Measurements from ENCODE around the gene PKP4. TPM values are rescaled to one million over a fixed set of nuclear protein-coding genes. Genes with fewer than 3 reads are reported as not detected.

PKP4 gene
- total RNA-seq, 1 donor from 2014 or later, result 42.4 TPM

DNA sequence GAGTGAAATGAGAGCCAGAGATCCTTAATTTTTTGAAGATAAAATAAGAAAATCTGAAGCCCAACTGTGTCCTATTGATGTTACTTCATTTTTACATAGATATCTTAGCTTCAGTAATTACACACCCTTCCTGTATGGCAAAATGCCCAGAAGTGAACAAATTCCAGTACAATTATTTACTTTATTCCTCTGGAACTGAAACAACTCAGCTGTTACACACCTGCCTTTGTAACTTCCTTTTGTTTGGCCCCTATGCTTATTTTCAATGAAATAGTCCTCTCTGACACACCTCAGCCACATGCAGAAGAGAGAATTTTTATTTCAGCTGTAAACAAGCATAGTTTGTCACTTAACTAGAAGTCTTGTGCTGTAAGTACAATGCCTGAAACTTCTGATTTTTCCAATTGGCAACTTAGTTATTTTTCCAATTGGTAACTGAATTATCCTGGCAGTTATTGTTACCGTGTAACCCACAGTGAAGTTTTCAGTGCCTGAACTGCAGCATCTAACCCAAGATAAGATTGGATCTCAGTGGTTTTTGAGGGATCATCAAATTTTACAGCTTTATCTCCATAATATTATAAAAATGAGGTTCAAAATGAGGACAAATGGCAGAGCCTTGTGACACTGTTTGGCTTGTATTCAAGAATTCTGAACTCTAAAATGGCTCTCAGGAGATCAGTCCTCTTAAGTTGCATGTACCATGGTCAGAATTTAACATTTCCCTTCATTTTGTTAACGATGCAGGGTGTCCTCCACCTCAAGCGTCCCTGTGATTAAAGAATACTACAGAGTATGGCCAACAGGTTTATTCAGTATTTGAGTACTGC, 82.6 kb downstream of the PKP4 start:
- no peak for DNase-seq (ENCODE audit: low spot score)

DNA sequence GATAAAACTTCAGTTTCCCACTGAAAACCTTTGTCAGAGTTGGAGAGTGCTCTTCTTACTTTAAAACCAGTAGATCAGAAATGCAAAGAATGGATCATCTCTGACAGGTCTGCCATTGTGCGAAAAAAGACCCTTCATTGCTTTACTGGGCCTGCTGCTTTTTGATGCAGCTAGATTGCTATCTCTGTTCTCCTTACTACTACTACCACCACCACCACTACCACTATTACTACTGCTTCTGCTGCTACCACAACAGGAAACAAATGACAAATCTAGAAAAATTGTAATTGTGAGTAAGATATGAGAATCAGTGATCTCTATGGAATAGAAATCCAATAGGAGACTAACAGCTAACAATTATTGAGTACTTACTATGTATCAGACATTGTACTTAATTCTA, 85.8 kb downstream of the PKP4 start:
- no peak for DNase-seq (ENCODE audit: low spot score)

DNA sequence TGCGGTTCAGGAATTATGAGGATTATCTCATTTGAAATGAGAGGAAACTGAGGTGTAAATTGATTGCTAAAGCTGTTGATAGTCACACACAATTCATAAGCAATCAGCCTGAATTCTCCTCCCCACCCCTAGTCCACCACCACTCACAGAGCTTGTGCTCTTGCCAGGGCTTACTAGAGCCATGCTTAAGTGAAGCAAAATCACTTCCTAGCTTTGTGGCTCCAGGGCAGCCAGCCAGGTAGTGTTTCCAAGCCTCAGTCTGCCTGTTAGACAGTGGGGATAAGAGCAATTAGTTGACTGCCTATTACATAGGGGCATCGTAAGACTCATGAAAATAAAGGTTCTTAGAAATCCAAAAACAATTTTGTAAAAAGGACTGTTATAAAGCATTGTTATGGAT, 87.2 kb downstream of the PKP4 start:
- DNase-seq (ENCODE audit: low spot score), result no peak

DNA sequence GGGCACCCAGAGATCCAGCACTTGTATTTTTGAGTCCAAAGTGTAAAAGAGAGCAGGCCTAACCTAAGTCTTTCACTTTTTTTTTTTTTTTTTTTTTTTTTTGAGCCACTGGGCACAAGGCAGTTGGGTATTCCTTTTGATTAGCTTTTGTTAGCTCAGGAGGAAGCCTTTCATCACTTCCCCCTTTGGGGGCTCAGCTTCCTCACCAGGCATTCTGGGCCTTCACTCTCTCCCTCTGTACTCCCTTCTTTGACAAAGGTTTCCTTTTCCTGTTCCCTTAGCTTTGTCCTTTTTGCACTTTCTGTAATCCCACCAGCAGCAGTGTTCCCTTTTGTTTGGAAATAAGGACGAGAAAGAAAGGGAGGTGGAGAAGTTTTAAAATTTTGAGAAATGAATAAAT, 88.2 kb downstream of the PKP4 start:
- no peak for DNase-seq (ENCODE audit: low spot score)

DNA sequence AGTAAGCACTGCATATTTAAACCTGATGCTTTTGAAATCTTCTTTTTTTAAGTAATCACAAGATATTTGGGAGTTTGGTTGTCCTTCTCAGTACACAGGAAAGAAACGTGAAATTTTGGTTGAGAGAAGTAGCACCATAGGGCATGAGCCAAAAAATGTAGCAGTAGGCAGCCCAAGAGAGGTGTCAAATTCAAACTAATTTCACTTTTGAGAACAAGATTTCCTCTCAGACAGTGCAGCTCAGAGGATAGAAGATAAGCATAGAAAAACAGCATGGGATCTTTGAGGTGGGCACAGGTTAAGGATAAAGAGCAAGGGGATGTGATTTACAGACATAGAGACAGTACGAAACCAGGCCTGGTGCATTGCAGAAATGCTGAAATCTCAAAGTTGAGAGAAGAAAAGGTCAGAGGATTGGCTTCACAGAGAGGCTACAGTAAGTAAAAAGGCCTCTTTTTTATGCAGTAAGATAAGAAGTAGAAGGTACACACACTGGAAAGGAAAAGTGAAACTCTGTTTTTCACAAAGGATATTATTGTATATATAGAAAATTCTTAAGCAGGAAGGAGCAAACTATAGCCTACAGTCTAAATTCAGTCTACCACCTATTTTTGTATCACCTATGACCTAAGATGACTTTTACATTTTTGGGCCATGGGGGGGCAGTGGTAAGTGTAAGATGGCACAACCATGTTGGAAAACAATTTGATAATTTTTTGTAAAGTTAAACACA, 89.8 kb downstream of the PKP4 start:
- DNase-seq (ENCODE audit: low spot score), result no peak

DNA sequence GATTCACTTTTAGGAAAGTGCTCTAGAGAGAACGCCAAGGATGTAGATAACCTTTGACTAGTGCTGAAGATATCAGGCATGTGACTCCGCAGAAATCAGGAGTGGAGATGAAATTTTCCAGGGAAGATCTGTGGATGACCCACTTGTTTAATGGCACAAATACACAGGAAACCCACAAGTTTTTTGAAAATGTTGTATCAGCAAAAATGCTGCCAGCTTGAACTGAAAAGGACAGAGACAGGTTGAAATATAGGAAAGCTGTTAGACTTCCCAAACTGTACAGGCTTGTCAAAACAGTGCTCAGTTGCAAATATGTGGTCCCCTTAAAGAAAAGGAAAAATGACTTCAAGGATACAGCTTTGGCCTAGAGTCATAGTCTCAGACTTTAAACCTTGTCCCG, 96.5 kb downstream of the PKP4 start:
- no peak for DNase-seq (ENCODE audit: low spot score)

DNA sequence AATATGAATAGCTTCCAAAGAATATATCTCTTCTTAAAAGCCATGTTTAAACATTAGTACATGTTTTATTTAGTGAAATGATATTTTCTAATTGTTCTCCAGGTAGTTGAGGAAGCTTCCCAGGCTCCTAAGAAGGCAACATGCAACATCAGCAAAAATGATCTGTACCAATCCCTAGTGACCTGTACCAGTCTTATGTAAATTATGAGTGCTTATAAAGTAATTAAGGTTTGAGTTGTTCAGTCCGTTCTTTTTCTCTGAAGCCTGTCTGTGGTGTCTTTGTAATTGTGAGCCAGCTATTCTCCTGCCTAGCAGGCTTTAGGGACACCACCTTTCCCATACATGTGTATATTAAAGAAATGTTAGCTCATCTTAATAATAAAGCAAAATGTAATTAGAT, 98.2 kb downstream of the PKP4 start:
- DNase-seq (ENCODE audit: low spot score), result no peak

DNA sequence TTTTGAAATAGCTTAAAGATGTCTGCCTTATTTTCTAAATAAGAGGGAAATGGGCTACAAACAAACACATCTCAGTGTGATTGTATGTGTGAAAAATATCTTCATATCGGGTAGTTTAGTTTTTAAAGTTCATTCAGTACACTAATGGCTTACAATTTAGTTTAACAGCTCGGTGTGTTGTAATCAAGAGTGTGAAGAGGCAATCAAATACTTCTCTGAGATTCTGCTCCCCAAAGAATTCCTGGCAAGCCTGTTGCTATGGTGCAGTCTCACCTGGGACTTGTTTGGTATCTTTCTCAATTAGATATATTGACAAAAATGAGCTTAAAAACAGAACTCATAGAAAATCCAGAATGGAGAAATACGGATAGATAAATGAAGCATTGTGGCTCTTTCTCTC, 99.4 kb downstream of the PKP4 start:
- no peak for DNase-seq (ENCODE audit: low spot score)

DNA sequence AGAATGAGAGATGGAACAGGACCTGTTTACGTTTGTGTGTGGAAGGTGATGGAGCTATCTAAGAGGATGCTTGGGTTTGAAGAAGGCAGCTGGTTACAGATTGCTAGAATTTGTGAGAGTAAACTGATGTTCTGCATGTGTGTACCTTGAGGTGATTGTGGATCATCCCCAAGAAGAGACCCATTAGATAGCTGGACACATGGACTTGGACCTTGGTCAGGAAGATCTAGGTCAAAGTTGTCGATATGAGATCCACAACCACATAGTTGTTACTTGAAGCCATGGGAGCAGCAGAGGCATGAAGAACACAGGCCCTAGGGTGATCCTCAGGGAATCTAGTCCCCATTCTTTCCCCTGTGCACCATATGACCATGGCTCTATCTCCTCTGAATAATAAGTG, 101.0 kb downstream of the PKP4 start:
- no peak for DNase-seq (ENCODE audit: low spot score)

DNA sequence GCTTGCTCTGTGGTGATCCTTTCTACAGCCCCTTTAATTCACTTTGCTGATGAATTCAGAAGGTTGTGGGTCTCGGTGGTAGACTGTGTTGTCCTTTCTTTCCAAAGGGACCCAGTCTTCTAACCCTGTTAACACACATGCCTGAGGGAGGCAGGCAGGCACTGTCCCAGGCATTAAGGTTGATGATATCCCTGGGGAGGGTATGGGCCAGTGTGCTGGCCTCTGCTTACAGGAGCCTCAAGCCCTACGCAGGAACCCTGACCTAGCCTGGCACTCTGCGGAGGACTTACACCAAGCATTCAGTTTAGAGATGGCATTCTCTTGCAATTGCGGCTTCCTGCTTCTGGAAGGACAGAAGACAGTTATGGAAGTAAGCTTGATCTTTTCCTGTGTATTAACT, 102.5 kb downstream of the PKP4 start:
- no peak for DNase-seq (ENCODE audit: low spot score)

DNA sequence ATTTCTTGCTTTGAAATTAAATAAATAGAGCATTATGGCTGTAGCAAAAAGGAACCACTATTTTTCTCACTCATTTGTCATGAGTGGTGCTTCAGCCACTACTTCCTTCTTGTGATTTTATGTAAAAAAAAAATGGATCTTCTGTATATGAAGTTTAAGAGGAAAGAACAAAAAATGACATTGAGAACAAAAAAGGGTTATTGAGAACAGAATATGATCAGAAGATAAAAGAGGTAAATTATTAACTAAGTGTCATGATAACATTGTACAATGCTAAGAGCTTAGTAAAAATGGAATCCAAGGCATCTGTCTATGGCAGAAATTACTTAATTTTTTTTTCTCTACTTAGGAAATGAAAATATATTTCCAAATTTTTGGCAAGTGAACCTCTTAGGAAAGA, 103.5 kb downstream of the PKP4 start:
- DNase-seq (ENCODE audit: low spot score), result no peak

DNA sequence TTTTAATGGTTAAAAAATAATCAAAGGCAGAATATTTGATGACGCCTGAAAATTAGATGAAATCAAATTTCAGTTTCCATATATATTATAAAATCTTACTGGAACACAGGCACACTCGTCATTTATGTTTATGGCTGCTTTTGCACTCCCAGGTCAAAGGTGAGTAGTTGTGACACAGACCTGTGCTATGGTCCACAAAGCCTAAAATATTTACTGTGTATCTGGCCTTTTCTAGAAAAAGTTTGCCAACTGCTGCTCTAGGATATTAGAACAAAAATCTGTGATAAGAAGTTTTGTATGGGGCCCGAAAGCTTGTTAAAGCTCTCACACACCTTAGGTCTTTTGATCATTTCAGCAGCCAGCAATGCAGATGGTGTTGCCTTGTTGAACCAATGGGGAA, 104.3 kb downstream of the PKP4 start:
- DNase-seq (ENCODE audit: low spot score), result no peak

DNA sequence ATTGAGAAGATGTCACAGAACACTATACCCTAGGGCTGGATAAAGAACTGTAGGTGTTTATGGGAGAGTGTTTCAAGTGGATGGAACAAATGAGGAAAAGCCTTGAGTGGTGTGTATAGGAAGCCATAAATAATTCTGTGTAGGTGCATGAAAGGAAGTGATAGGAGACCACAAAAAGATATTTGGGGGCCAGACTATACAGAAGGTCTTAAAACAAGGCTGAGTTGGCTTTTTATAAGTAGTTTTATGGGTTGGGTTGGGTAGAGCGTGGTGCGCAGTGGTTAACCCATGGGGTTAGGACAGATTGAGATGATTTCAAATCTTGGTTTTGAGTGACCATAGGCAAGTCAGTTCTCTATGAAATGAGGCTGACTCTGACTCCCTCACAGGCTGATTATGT, 110.5 kb downstream of the PKP4 start:
- DNase-seq (ENCODE audit: low spot score), result no peak

DNA sequence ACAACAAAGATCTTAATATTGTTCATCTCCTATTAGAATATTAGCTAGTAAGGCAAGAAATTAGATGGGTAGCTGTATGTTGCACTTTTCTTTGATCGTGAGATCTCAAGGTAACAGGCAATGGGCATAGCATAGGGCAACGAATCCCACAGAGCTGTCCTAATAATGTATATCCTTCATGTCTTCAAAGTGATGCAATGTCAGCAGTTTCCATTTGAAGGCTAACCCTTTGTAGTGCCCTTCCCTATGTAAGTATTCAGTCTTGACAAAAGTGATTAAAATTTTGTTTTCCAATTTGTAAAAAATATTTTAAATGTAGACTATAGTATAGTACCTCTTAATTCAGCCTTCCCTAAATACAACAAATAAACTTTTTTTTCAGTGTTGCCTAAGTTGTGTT, 112.5 kb downstream of the PKP4 start:
- no peak for DNase-seq (ENCODE audit: low spot score)

DNA sequence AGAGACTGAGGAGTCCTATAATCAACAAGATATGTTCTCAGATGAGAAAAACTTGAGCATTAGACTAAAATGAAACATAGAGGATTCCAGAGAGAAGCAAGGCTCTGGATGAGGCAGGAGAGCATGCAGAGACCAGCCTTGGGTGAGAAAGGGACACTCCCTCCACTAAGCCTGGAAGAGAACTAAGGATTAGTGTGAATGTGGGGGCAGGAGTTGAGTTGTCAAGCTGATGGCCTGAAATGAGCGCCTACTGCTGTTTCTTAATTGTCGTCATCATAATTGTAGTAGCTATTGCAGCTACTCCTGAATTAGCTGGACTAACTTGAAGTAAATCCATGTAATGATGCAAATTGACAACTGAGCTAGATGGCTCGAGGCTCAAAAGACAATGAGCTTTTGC, 114.1 kb downstream of the PKP4 start:
- DNase-seq (ENCODE audit: low spot score), result no peak

DNA sequence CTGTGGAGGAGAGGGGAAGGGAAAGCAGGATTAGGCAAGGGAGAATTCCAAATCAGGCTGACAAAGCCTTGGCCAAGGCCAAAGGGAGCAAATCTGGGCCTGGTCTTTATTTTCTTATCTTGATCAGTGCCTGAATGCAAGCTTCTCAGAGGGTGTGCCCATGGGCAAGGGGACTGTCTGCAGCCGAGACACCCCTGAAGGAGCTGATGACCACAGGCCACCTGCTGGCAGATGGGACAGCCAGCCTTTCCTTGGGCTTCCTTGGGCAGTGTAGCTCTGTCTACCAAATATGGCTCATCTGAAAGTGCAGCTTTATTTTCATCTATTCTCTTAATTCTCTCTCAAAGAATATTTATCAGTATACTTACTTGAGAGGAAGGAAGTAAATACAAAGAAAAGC, 117.0 kb downstream of the PKP4 start:
- DNase-seq (ENCODE audit: low spot score), result no peak

DNA sequence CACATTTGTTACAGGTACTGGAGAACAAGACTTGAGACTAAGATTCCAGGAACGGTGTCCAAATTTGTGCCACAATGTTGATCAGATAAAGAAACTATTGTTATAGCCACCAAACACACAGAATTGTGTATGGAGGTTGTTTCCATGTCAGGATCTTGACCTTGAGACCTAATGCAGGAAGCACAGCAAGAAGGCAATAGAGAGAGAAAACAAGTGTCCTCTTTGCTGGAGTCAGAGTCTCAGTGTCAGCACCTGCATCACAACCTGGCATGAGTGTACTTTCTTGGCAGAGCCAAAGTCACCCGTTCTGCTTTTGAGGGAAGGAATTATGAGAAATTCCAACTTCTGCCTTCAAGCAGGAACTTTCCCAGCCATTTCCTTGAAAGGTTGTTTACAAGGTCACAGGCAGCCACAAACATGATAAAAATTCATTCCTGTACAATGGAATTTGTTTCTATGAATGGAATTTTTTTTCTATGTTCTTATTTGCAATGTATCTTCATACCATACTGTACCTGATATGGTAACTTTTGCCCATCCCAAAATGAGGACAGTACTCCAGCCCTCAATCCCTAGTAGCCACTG, 118.4 kb downstream of the PKP4 start:
- no peak for DNase-seq (ENCODE audit: low spot score)

DNA sequence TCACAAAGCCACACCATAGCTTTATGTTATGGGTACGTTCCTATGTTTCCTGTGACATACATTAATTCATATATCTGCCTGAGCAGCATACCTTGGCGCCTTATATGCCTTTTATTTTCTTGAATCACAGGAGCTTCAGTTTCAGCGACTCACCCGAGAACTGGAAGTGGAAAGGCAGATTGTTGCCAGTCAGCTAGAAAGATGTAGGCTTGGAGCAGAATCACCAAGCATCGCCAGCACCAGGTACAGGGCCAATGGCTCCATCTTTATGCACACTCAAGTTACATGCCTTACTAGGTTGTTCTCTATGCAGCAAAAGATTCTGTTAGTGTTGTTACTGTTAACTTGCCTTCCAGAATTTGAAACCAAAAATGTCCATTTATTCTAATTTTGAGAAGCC, 120.4 kb downstream of the PKP4 start:
- DNase-seq (ENCODE audit: low spot score), result no peak

DNA sequence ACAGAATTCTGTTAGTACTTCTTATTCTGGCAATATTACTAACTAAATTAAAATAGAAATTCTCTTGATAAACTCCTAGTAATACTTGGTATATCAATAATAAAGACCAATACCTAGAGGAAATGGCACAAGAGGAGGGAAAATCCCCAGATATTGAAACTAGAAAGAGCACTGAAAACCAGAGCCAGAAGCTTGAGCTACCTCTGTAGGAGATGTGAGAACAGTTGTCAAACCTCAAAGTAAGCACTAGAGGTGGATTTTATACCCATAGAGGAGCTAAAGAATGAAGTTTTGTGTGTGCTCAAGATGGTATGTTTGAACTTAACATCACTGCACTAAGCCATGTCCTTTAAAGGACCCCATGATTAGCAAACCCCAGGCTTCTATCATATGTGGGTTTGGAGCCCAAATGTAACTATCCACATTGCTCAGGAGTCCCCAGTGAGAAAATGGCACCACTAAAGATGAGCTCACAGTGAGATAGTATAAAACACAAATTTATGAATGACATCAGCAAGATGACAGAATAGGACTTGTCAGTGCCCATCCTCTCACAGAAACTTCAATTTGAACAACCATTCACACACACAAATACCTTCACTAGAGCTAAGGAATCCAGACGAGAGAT, 122.1 kb downstream of the PKP4 start:
- no peak for DNase-seq (ENCODE audit: low spot score)

DNA sequence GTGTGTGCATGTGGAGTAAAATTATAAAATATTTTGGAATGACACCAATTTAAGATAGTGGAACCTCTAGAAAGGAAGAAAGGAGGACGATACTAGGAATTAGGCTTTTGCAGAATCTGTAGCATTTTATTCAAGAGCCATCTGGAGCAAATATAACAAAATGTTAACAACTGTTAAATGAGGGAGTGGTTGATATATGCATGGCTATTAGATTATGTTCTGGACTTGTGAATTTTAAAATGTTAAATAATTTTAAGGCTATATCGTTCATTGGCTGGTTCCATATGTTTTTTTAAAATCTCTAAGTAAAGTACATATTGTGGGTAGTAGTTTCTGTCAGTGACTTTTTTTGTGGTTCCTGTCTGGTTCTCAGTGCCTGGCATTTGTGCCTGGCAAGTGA, 123.2 kb downstream of the PKP4 start:
- DNase-seq (ENCODE audit: low spot score), result no peak

DNA sequence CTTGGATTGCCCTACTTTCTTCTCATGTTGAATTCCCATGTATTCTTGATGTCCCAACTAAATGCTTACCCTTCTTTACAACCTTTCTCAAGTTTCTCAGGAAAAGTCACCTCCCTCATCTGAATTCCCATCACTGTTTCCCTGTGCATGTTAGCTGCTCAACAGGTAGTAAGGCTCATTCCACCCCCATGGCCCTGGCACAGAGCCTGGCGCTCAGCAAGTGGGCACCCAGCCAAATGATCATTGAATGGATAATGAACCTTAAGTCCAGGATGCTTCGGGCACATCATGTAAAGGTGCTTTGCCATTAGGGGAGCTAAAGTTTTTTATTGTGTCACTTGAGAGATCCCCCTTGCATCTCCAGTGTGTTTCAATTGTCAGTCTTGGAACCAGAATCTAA, 124.0 kb downstream of the PKP4 start:
- no peak for DNase-seq (ENCODE audit: low spot score)

DNA sequence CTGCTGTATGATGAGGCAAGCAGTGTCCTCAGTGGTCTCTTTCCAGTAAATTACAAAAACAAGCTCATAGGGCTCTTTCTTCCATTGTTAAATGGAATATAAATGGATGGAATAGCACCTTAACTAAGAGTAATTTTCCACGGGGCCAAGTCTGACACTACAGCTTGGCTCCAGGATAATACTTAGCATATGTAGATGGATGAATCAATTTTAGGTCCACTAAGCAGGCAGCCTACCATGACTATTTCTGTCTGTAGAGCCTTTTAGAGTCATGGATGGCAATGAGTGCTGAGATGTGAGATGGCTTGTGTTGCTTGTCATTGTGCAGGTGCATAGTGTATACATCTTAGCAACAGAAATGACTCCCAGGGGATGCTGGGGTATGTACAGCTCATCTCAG, 125.9 kb downstream of the PKP4 start:
- no peak for DNase-seq (ENCODE audit: low spot score)

Data from mesenteric fat pad (tissue), 1 donor.